ENCODE results near the gene ANKS1B.

- TF ChIP-seq EZH2phosphoT487 (IDR thresholded peaks at IDR 0.05; ENCODE audit: borderline replicate concordance) (no peak), CTCF (conservative IDR thresholded peaks at IDR 0.05; ENCODE audit: low read length) (no peak)
Observed at GRCh38 chr12:98699586-98699985, 1285.2 kb downstream of the ANKS1B start.
